ENCODE data around the gene HIC1.

GRCh38 chr17:2105663-2106062 lies 50.8 kb downstream of the HIC1 start:
- TF ChIP-seq CTCF (IDR thresholded peaks at IDR 0.05) (no peak), REST (IDR thresholded peaks at IDR 0.05; ENCODE audit: insufficient read depth in 1 of 2, low read depth in 2 of 2, low read length in 1 of 2) (no peak), TCF7L2 (IDR thresholded peaks at IDR 0.05; ENCODE audit: low read depth, low read length) (no peak)
